Mesodermal cell (in vitro differentiated cells): ENCODE measurements around the gene SIGLEC7.

ENCODE experiments used
- H3K27ac ChIP-seq: 2 replicates; pipeline ENCODE4 v1.7.0; 2013; ENCODE audit warnings: mild to moderate bottlenecking, low read depth, low read length, moderate library complexity; ENCODE audit not compliant: severe bottlenecking
- H3K36me3 ChIP-seq: 2 replicates; pipeline ENCODE4 v1.7.1; 2013; ENCODE audit warnings: mild to moderate bottlenecking, low read length, moderate library complexity; ENCODE audit not compliant: control insufficient read depth, insufficient read depth
- H3K4me1 ChIP-seq: one replicate; pipeline ENCODE4 v1.7.1; 2013; ENCODE audit warnings: mild to moderate bottlenecking, low read length; ENCODE audit not compliant: insufficient read depth, control insufficient read depth, poor library complexity, severe bottlenecking
- H3K4me3 ChIP-seq: 2 replicates; pipeline ENCODE4 v1.7.0; 2013; ENCODE audit warnings: low read length, control low read depth, mild to moderate bottlenecking; ENCODE audit not compliant: insufficient read depth, poor library complexity, severe bottlenecking; ENCODE audit errors: extremely low read depth
- H3K9me3 ChIP-seq: 2 replicates; pipeline ENCODE4 v1.7.1; 2013; ENCODE audit warnings: mild to moderate bottlenecking, low read length, moderate library complexity; ENCODE audit not compliant: control insufficient read depth
- WGBS, 2 experiments: methylation state at CpG; one replicate each; pipeline ENCODE4 v1.1.5; 2013; ENCODE audit warnings: missing lambda C conversion rate in 2 of 2; ENCODE audit not compliant: insufficient coverage in 2 of 2; 5-methylcytosine and 5-hydroxymethylcytosine counted together

The SIGLEC7 gene

GRCh38 chr19:51156710-51157109 is 14.6 kb downstream of the SIGLEC7 start:
- no peak overlapping the region for H3K27ac ChIP-seq
- H3K4me3 ChIP-seq: no peak overlapping the region

GRCh38 chr19:51157265-51157664 is 15.2 kb downstream of the SIGLEC7 start:
- 36 to 92% methylated on average over 2 of the region's 2 CpGs for WGBS, 2 experiments
- no peak overlapping the region for H3K4me3 ChIP-seq
- no peak overlapping the region for H3K27ac ChIP-seq
- H3K36me3 ChIP-seq: no peaks in the 10 kb centered on the region
- no peaks in the 10 kb centered on the region for H3K4me1 ChIP-seq
- H3K9me3 ChIP-seq: no peaks in the 10 kb centered on the region

More at GRCh38 chr19:51156710-51157109, 14.6 kb downstream of the SIGLEC7 start:
- 78 to 83% methylated on average over 1 to 2 of the region's 2 CpGs for WGBS, 2 experiments
- H3K4me1 ChIP-seq: no peaks in the 10 kb centered on the region
- no peaks in the 10 kb centered on the region for H3K9me3 ChIP-seq
- no peaks in the 10 kb centered on the region for H3K36me3 ChIP-seq

GRCh38 chr19:51158474-51159129 is 16.5 kb downstream of the SIGLEC7 start:
- Histone ChIP-seq H3K4me1 (no peaks in the 10 kb centered on the region), H3K27ac (no peak overlapping the region), H3K4me3 (no peak overlapping the region), H3K36me3 (no peaks in the 10 kb centered on the region), H3K9me3 (no peaks in the 10 kb centered on the region)
- 10 to 11% methylated on average over 1 to 2 of the region's 7 CpGs for WGBS, 2 experiments

- Histone ChIP-seq H3K4me1 (no peaks in the 10 kb centered on the region), H3K27ac (no peak overlapping the region), H3K36me3 (no peaks in the 10 kb centered on the region), H3K9me3 (no peaks in the 10 kb centered on the region), H3K4me3 (no peak overlapping the region)
- 80 to 94% methylated on average over 1 to 2 of the region's 4 CpGs for WGBS, 2 experiments
Measured at GRCh38 chr19:51159656-51160055, 17.6 kb downstream of the SIGLEC7 start.

- Histone ChIP-seq H3K27ac (no peak overlapping the region), H3K9me3 (no peaks in the 10 kb centered on the region)
- no CpG with 5 or more reads among the region's 1 CpG for WGBS, 2 experiments
Measured at GRCh38 chr19:51161266-51161665, 19.2 kb downstream of the SIGLEC7 start.

GRCh38 chr19:51161867-51162496 is 19.9 kb downstream of the SIGLEC7 start:
- Histone ChIP-seq H3K4me1 (no peaks in the 10 kb centered on the region), H3K27ac (no peak overlapping the region), H3K4me3 (no peak overlapping the region), H3K36me3 (no peaks in the 10 kb centered on the region), H3K9me3 (no peaks in the 10 kb centered on the region)
- WGBS, 2 experiments: 87 to 100% methylated on average over 1 to 2 of the region's 4 CpGs

More at GRCh38 chr19:51161266-51161665, 19.2 kb downstream of the SIGLEC7 start:
- no peaks in the 10 kb centered on the region for H3K4me1 ChIP-seq
- no peak overlapping the region for H3K4me3 ChIP-seq
- H3K36me3 ChIP-seq: no peaks in the 10 kb centered on the region

- no peak overlapping the region for H3K4me3 ChIP-seq
- H3K4me1 ChIP-seq: no peaks in the 10 kb centered on the region
- H3K36me3 ChIP-seq: no peaks in the 10 kb centered on the region
- WGBS, 2 experiments: 81 to 85% methylated on average over 2 to 3 of the region's 3 CpGs
- no peaks in the 10 kb centered on the region for H3K9me3 ChIP-seq
- H3K27ac ChIP-seq: no peak overlapping the region
Measured at GRCh38 chr19:51163257-51163656, 21.2 kb downstream of the SIGLEC7 start.

- Histone ChIP-seq H3K36me3 (no peaks in the 10 kb centered on the region), H3K4me1 (no peaks in the 10 kb centered on the region), H3K27ac (no peak overlapping the region), H3K9me3 (no peaks in the 10 kb centered on the region), H3K4me3 (no peak overlapping the region)
- WGBS, 2 experiments: 86 to 92% methylated on average over 1 to 2 of the region's 3 CpGs
Measured at GRCh38 chr19:51164215-51164614, 22.1 kb downstream of the SIGLEC7 start.

GRCh38 chr19:51166846-51167490 is 24.9 kb downstream of the SIGLEC7 start:
- Histone ChIP-seq H3K9me3 (no peaks in the 10 kb centered on the region), H3K4me1 (no peaks in the 10 kb centered on the region), H3K36me3 (no peaks in the 10 kb centered on the region), H3K27ac (no peak overlapping the region), H3K4me3 (no peak overlapping the region)
- 87 to 91% methylated on average over 7 to 9 of the region's 9 CpGs for WGBS, 2 experiments

GRCh38 chr19:51168564-51169282 is 26.6 kb downstream of the SIGLEC7 start:
- Histone ChIP-seq H3K9me3 (no peaks in the 10 kb centered on the region), H3K4me1 (no peaks in the 10 kb centered on the region), H3K36me3 (no peaks in the 10 kb centered on the region), H3K4me3 (no peak overlapping the region), H3K27ac (peak overlapping the region; percentile 39)
- WGBS, 2 experiments: 82 to 95% methylated on average over 11 of the region's 13 CpGs
